Adrenal gland (tissue), 12 donors: ENCODE results near the gene LHPP. TPM values are rescaled to one million over a fixed set of nuclear protein-coding genes. Genes with fewer than 3 reads are reported as not detected.

Experiments used
- DNase-seq, 7 donors: peaks; one replicate each; pipeline ENCODE4 v3.0.0-alpha.2; 2019 to 2020
- H3K27ac ChIP-seq, 5 donors: fragments of 200-600 bp; sonication (generic) in 4 of 5; 1 replicate in 3 of 5; 2 replicates in 2 of 5; pipeline versions ENCODE4 v1.5.1 to v1.8.0; 2016 to 2020; ENCODE audit warnings: mild to moderate bottlenecking in 1 of 5
- H3K27me3 ChIP-seq: fragments of 200-600 bp; 2 replicates; pipeline ENCODE4 v1.8.0; 2021
- H3K36me3 ChIP-seq, 2 donors: fragments of 200-600 bp; replicated peaks in 1 of 2; 1 replicate in 1 of 2; 2 replicates in 1 of 2; pipeline versions ENCODE4 v1.5.1 to v1.8.0; 2018 to 2022
- H3K4me1 ChIP-seq, 2 donors: fragments of 200-600 bp; replicated peaks in 1 of 2; 1 replicate in 1 of 2; 2 replicates in 1 of 2; pipeline versions ENCODE4 v1.5.1 to v1.8.0; 2018 to 2021
- H3K4me3 ChIP-seq, 4 donors: fragments of 200-600 bp; sonication (generic) in 3 of 4; one replicate each; pipeline ENCODE4 v1.5.1; 2016 to 2018
- H3K9me3 ChIP-seq, 3 donors: fragments of 200-600 bp; sonication (generic) in 1 of 3; replicated peaks in 1 of 3; 1 replicate in 2 of 3; 2 replicates in 1 of 3; pipeline versions ENCODE4 v1.5.1 to v1.8.0; 2016 to 2021
- POLR2A ChIP-seq, 2 donors: fragments of 450-650 bp; IDR thresholded peaks; one replicate each; pipeline ENCODE4 v1.6.1; 2017; ENCODE audit warnings: antibody characterized with exemption in 2 of 2, mild to moderate bottlenecking in 2 of 2, moderate library complexity in 1 of 2
- WGBS, 4 donors: extraction: QIAGEN DNeasy Blood & Tissue Kit in 2 of 4; methylation state at CpG; one replicate each; pipeline versions ENCODE4 v1.1.5 to v1.1.7; 2013 to 2017; 5-methylcytosine and 5-hydroxymethylcytosine counted together
- intact Hi-C, 2 donors: fragments of 100-400 bp; cut with DNase I; formaldehyde crosslinking; loops; one replicate each; pipeline versions ENCODE4 v1.14.1 to v1.15.0; 2022 to 2023
- polyA plus RNA-seq, 3 donors: library from polyadenylated mRNA; stranded (reverse); fragments of 200-250 nt in 2 of 3; fragments of 350-450 nt in 1 of 3; fragmentation: Illumina TruSeq in 1 of 3; extraction: RNeasy Lipid Tissue Mini Kit (QIAGEN cat#74804) in 1 of 3; gene quantifications; one replicate each; pipeline ENCODE4 v1.2.3, GENCODE V29; 2013 to 2014
- total RNA-seq, 9 donors: library from RNA; depleted of rRNA in 4 of 9; stranded (reverse); fragments of >200 nt in 4 of 9; fragments of 120-200 nt in 1 of 9; fragmentation: NEBNext Ultra II Directional in 1 of 9; extraction: Animal tissue kit (Norgen Biotek cat#: 25700) in 1 of 9; gene quantifications; one replicate each; pipeline versions ENCODE4 v1.1.0 to v1.2.4, GENCODE V29; 2013 to 2023
- TF ChIP-seq, protein P1 (sequence below), 6 experiments: fragments of 450-650 bp in 4 of 6; fragments of 200-600 bp in 2 of 6; sonication (generic) in 1 of 6; IDR thresholded peaks; 1 replicate in 5 of 6; 2 replicates in 1 of 6; pipeline versions ENCODE4 v1.5.1 to v1.8.0; 2016 to 2021; ENCODE audit warnings: antibody characterized with exemption in 6 of 6, mild to moderate bottlenecking in 2 of 6, moderate library complexity in 1 of 6
- donor health status: healthy with polysubstance abuse.
- donor health status: Bipolar disorder and iron deficiency.
- donor health status: DM: yes; HTN: yes; CAD: no.
- donor health status: DM: no; HTN: no; CAD: no.
- donor health status: DM: no; HTN: no; CAD: no.
- donor health status: DM: yes; HTN: yes; CAD: no.

Gene LHPP
- total and polyA plus RNA-seq, 12 donors, result 10.5 to 70.1 (median 43.4) TPM

DNA sequence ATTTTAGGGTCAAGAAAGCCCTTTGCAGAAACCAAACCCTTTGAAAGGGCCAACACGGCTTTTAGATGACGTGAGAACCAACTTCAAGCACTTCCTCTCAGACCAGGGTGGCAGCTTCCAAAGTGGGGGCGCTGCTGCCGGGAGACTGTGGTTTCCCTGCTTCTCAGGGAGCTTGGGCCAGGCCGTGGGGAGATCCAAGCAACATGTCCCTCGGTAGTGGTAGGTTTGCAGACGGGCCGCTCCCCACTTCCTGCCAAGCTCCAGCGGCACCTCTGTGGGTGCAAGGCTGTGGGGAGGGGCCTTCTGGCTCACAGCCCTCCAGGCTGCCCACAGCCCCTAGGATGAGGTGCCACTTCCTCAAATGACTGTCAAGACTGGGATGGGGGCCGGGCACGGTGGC lies 150.1 kb downstream of the LHPP start:
- no peak for DNase-seq
- Histone ChIP-seq H3K9me3 (no peaks in the 10 kb centered on the region), H3K27me3 (no peaks in the 10 kb centered on the region), H3K4me1 (peaks cover 15 to 29% of the 10 kb centered on the region in 2 donors), H3K36me3 (peaks cover 0 to 4% of the 10 kb centered on the region in 2 donors), H3K27ac (peak overlapping the region in 2 of 5 donors; percentile 4 to 50), H3K4me3 (no peak overlapping the region)
- intact Hi-C loops, result no loop called here
- TF ChIP-seq POLR2A (IDR thresholded peaks at IDR 0.05), result no peak
- TF ChIP-seq, protein P1, sequence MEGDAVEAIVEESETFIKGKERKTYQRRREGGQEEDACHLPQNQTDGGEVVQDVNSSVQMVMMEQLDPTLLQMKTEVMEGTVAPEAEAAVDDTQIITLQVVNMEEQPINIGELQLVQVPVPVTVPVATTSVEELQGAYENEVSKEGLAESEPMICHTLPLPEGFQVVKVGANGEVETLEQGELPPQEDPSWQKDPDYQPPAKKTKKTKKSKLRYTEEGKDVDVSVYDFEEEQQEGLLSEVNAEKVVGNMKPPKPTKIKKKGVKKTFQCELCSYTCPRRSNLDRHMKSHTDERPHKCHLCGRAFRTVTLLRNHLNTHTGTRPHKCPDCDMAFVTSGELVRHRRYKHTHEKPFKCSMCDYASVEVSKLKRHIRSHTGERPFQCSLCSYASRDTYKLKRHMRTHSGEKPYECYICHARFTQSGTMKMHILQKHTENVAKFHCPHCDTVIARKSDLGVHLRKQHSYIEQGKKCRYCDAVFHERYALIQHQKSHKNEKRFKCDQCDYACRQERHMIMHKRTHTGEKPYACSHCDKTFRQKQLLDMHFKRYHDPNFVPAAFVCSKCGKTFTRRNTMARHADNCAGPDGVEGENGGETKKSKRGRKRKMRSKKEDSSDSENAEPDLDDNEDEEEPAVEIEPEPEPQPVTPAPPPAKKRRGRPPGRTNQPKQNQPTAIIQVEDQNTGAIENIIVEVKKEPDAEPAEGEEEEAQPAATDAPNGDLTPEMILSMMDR (IDR thresholded peaks at IDR 0.05), result no peak
- 74 to 84% (median 77%) methylated on average over 3 to 11 of the region's 11 CpGs for WGBS, 4 donors

DNA sequence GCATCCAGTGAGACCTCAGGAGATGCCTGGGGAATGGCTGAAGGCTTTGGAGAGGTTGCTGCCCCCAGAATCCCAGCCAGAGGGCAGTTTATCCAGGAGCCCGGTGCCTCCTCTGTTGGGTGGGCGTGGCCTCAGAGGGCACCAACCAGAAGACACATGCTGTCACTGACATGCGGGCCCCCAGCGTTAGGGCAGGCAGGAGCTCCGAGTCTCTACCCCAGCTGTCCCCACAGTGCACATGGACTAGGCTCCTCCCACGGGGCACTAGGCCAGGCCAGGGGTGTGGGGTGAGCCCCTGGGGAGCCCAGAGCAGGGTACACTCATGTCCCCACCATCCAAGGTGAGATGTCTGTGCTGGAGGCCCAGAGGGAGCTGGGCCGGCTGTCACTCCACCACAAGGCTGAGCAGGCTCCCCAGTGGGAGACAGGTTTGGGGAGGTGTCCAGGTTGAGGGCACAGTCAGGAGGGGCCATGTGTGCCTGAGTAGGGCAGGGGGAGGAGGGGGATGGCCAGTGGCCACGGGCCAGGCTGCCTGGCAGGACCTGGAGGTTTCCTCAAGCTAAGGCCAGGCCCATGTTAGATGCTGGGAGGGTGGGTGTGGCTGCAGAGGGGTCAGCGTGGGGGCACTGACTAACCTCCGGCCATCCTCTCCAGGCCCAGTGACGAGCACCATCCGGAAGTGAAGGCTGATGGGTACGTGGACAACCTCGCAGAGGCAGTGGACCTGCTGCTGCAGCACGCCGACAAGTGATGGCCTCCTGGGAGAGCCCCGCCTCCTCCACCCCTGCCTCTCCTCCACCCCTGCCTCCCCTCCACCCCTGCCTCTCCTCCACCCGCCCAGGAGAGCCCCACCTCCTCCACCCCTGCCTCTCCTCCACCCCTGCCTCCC lies 151.2 kb downstream of the LHPP start:
- no peak overlapping the region for H3K4me3 ChIP-seq
- peaks cover 0 to 11% of the 10 kb centered on the region in 2 donors for H3K36me3 ChIP-seq
- H3K4me1 ChIP-seq, result peaks cover 15 to 29% of the 10 kb centered on the region in 2 donors
- peak in 6 of 7 donors; percentile 61 to 78 (median 69) for DNase-seq
- TF ChIP-seq POLR2A (IDR thresholded peaks at IDR 0.05), result no peak
- TF ChIP-seq, protein P1 (IDR thresholded peaks at IDR 0.05), result no peak
- no peaks in the 10 kb centered on the region for H3K9me3 ChIP-seq
- intact Hi-C loops, result no loop called here
- H3K27ac ChIP-seq, result peak overlapping the region in 4 of 5 donors; percentile 10 to 74 (median 59)
- H3K27me3 ChIP-seq, result no peaks in the 10 kb centered on the region
- 27 to 65% (median 53%) methylated on average over 3 to 18 of the region's 18 CpGs for WGBS, 4 donors

DNA sequence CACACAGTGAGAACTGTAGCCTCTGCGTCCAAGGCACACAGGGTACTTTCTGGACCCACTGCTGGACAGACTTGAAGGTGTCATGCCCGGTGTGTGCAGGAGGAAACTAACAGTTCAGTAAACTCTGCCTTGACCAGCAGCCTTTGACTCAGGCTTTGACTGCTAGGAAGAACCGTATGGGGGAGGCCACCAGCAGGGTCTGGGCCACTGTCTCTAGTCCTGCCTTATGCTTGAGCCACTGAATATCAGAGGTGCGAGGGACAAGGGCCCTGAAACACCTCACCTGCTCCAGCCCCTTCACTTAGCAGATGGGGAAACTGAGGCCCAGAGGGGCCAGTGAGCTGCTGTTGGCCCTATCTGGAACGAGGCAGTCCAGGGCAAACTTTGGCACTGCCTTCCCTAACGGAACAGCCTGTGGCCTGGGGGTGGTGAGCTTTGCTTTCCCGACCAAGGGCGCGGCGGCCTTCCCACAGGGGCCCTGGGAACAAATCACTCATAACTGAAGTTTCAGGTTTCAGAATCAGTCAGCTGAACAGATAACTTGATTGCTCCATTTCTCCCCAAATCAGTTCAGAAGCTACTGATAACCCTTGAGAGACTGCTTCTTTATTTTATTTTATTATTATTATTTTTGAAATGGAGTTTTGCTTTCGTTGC lies 152.5 kb downstream of the LHPP start:
- peak in 4 of 7 donors; percentile 46 to 73 (median 64) for DNase-seq
- Histone ChIP-seq H3K4me1 (peaks cover 15 to 29% of the 10 kb centered on the region in 2 donors), H3K9me3 (no peaks in the 10 kb centered on the region), H3K4me3 (no peak overlapping the region), H3K27me3 (no peaks in the 10 kb centered on the region), H3K36me3 (peaks cover 0 to 11% of the 10 kb centered on the region in 2 donors), H3K27ac (peak overlapping the region; percentile 25 to 74 (median 68))
- TF ChIP-seq, protein P1 (IDR thresholded peaks at IDR 0.05), result no peak
- TF ChIP-seq POLR2A (IDR thresholded peaks at IDR 0.05), result no peak
- 37 to 59% (median 54%) methylated on average over 7 to 11 of the region's 11 CpGs for WGBS, 4 donors
- intact Hi-C loops, result no loop called here

DNA sequence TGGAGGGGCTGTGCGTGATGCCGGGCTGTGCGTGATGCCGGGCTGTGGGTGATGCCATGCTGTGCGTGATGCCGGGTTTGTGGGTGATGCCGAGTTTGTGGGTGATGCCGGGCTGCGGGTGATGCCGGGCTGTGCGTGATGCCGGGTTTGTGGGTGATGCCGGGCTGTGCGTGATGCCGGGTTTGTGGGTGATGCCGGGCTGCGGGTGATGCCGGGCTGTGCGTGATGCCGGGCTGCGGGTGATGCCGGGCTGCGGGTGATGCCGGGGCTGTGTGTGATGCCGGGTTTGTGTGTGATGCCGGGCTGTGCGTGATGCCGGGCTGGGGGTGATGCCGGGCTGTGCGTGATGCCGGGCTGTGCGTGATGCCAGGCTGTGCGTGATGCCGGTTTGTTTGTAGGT lies 153.6 kb downstream of the LHPP start:
- H3K27me3 ChIP-seq, result no peaks in the 10 kb centered on the region
- peaks cover 0 to 11% of the 10 kb centered on the region in 2 donors for H3K36me3 ChIP-seq
- no peak overlapping the region for H3K4me3 ChIP-seq
- H3K4me1 ChIP-seq, result peaks cover 22 to 29% of the 10 kb centered on the region in 2 donors
- H3K9me3 ChIP-seq, result no peaks in the 10 kb centered on the region
- intact Hi-C loops, result no loop called here
- no peak for DNase-seq
- 91 to 98% (median 97%) methylated on average over 11 to 34 of the region's 34 CpGs for WGBS, 4 donors
- H3K27ac ChIP-seq, result no peak overlapping the region
- TF ChIP-seq, protein P1 (IDR thresholded peaks at IDR 0.05), result no peak
- TF ChIP-seq POLR2A (IDR thresholded peaks at IDR 0.05), result no peak
